HepG2 (cell line): ENCODE measurements around the gene SNX24. TPM values are rescaled to one million over a fixed set of nuclear protein-coding genes. Genes with fewer than 3 reads are reported as not detected.
A peak's percentile ranks its signal among the peaks of the same experiment; 100 is the strongest.

Experiments used
- ATAC-seq: fragments of 200-7000 bp; cut with Tn5 transposase; 3 replicates; pipeline ENCODE4 v1.9.1; 2020; ENCODE audit warnings: mild to moderate bottlenecking, moderate library complexity
- BruUV-seq: library from RNA; stranded (reverse); fragments of 400-500 nt; replicated peaks from 2 replicates; lab custom pipeline; 2021; lab: Mats Ljungman, UMichigan
- CTCF ChIA-PET: fragments of 300-600 bp; formaldehyde crosslinking; extraction: SDS; loops from one replicate; lab custom pipeline; 2021; ENCODE audit warnings: low total read pairs, inconsistent platforms, low intra/inter-chr PET ratio; lab: Yijun Ruan, JAX
- POLR2A ChIA-PET: fragments of 350-600 bp; sonication (Branson Sonifier 250); formaldehyde crosslinking; loops from one replicate; lab custom pipeline; 2020; ENCODE audit warnings: antibody characterized with exemption, inconsistent platforms; lab: Yijun Ruan, JAX
- DNase-seq: peaks from one replicate; pipeline ENCODE4 v3.0.0-alpha.2; 2015; ENCODE audit warnings: low spot score
- FAIRE-seq: peaks from 3 replicates; lab custom pipeline; 2011; peaks lifted over from hg19 to GRCh38; lab: Jason Lieb, UNC
- H2AFZ ChIP-seq: one replicate; pipeline ENCODE4 v1.6.1; 2011; ENCODE audit warnings: low read length, inconsistent platforms
- H3K27ac ChIP-seq: fragments of 300-600 bp; 3 replicates; pipeline ENCODE4 v1.8.0; 2011; ENCODE audit warnings: mixed run types, mild to moderate bottlenecking, mixed read lengths, low read length, inconsistent platforms; ENCODE audit not compliant: insufficient read depth; ENCODE audit errors: extremely low read length
- H3K27me3 ChIP-seq, 2 experiments: fragments of 200-600 bp in 1 of 2; 2 replicates in 1 of 2; 3 replicates in 1 of 2; pipeline versions ENCODE4 v1.6.0 to v1.8.0; 2011; ENCODE audit warnings: low read length in 2 of 2, mild to moderate bottlenecking in 2 of 2, moderate library complexity in 2 of 2, inconsistent platforms in 1 of 2; ENCODE audit not compliant: insufficient read depth in 2 of 2, control insufficient read depth in 1 of 2
- H3K36me3 ChIP-seq, 2 experiments: fragments of 200-600 bp in 1 of 2; replicated peaks in 1 of 2; 2 replicates in 1 of 2; 3 replicates in 1 of 2; pipeline versions ENCODE4 v1.5.1 to v1.8.0; 2011; ENCODE audit warnings: low read length in 2 of 2, inconsistent platforms in 1 of 2; ENCODE audit not compliant: insufficient read depth in 2 of 2, control insufficient read depth in 1 of 2
- H3K4me1 ChIP-seq: 2 replicates; pipeline ENCODE4 v1.5.1; 2012; ENCODE audit warnings: low read length, inconsistent platforms; ENCODE audit not compliant: insufficient read depth
- H3K4me2 ChIP-seq: 2 replicates; pipeline ENCODE4 v1.6.0; 2011; ENCODE audit warnings: low read depth, low read length, inconsistent platforms
- H3K4me3 ChIP-seq, 3 experiments: fragments of 200-600 bp in 1 of 3; sonication (generic), shearing (Covaris generic) in 1 of 3; replicated peaks in 1 of 3; 2 replicates each; pipeline ENCODE4 v1.5.1; 2011 to 2016; ENCODE audit warnings: low read length in 3 of 3, inconsistent platforms in 2 of 3, low read depth in 2 of 3, mild to moderate bottlenecking in 2 of 3, control low read depth in 1 of 3, mixed read lengths in 1 of 3; ENCODE audit not compliant: insufficient read depth in 1 of 3
- H3K79me2 ChIP-seq: one replicate; pipeline ENCODE4 v1.6.1; 2011; ENCODE audit warnings: low read length, inconsistent platforms; ENCODE audit not compliant: insufficient read depth
- H3K9ac ChIP-seq: 2 replicates; pipeline ENCODE4 v1.6.0; 2011; ENCODE audit warnings: mild to moderate bottlenecking, low read depth, low read length, inconsistent platforms; ENCODE audit not compliant: insufficient read depth
- H3K9me3 ChIP-seq: 2 replicates; pipeline ENCODE4 v1.5.1; 2012; ENCODE audit warnings: mild to moderate bottlenecking, low read length
- H4K20me1 ChIP-seq: 2 replicates; pipeline ENCODE4 v1.6.0; 2011; ENCODE audit warnings: inconsistent platforms, mild to moderate bottlenecking, low read length, moderate library complexity; ENCODE audit not compliant: insufficient read depth
- BRF2 ChIP-seq: sonication (generic); formaldehyde crosslinking; IDR thresholded peaks from 2 replicates; pipeline ENCODE4 v1.8.1; 2022; ENCODE audit warnings: mild to moderate bottlenecking, missing genetic modification reagents
- FOSL2 ChIP-seq: sonication (generic); formaldehyde crosslinking; IDR thresholded peaks from 2 replicates; pipeline ENCODE4 v1.4.0; 2020; ENCODE audit warnings: missing genetic modification reagents
- HNF1A ChIP-seq, 2 experiments: sonication (generic) in 1 of 2; formaldehyde crosslinking in 1 of 2; IDR thresholded peaks; 2 replicates each; pipeline versions ENCODE4 v1.4.0 to v1.6.1; 2016 to 2020; ENCODE audit warnings: borderline replicate concordance in 1 of 2, low read depth in 1 of 2, mild to moderate bottlenecking in 1 of 2, missing genetic modification reagents in 1 of 2
- NFE2 ChIP-seq: sonication (generic); formaldehyde crosslinking; IDR thresholded peaks from 2 replicates; pipeline ENCODE4 v1.4.0; 2020; ENCODE audit warnings: missing genetic modification reagents
- NKX3-1 ChIP-seq: sonication (generic); formaldehyde crosslinking; IDR thresholded peaks from 2 replicates; pipeline ENCODE4 v1.5.0; 2020; ENCODE audit warnings: missing genetic modification reagents
- RFX5 ChIP-seq: IDR thresholded peaks from 2 replicates; pipeline ENCODE4 v1.6.1; 2011; ENCODE audit warnings: low read depth, low read length, improper control_type of control experiment
- SP2 ChIP-seq: sonication (generic); formaldehyde crosslinking; IDR thresholded peaks from 2 replicates; pipeline ENCODE4 v1.5.1; 2020; ENCODE audit warnings: mild to moderate bottlenecking, missing genetic modification reagents
- ZBTB25 ChIP-seq: IDR thresholded peaks from 2 replicates; pipeline ENCODE4 v1.6.1; 2018; ENCODE audit warnings: missing genetic modification reagents
- ZC3H4 ChIP-seq: sonication (generic); formaldehyde crosslinking; IDR thresholded peaks from 2 replicates; pipeline ENCODE4 v1.4.0; 2020; ENCODE audit warnings: missing genetic modification reagents, borderline replicate concordance
- ZNF607 ChIP-seq: sonication (generic); formaldehyde crosslinking; IDR thresholded peaks from 2 replicates; pipeline ENCODE4 v1.5.1; 2020; ENCODE audit warnings: missing genetic modification reagents, mild to moderate bottlenecking, borderline replicate concordance
- ZNF777 ChIP-seq: sonication (generic); formaldehyde crosslinking; IDR thresholded peaks from 2 replicates; pipeline ENCODE4 v1.4.0; 2020; ENCODE audit warnings: missing genetic modification reagents
- ZSCAN5A ChIP-seq: sonication (generic); formaldehyde crosslinking; IDR thresholded peaks from 2 replicates; pipeline ENCODE4 v1.8.0; 2022; ENCODE audit warnings: mild to moderate bottlenecking, missing genetic modification reagents, borderline replicate concordance
- WGBS: methylation state at CpG from one replicate; pipeline ENCODE4 v1.1.6; 2017; ENCODE audit warnings: low lambda C conversion rate; 5-methylcytosine and 5-hydroxymethylcytosine counted together
- in situ Hi-C: cut with HindIII; loops from 2 replicates; pipeline ENCODE4 v1.10.0; 2017; ENCODE audit warnings: low pct_unique_long_range_greater_than_20kb; ENCODE audit not compliant: extremely low pct_ligation_motif_present
- intact Hi-C: fragments of 100-400 bp; cut with micrococcal nuclease; formaldehyde crosslinking; loops from one replicate; pipeline ENCODE4 v1.10.0; 2022; ENCODE audit not compliant: unreplicated experiment
- polyA plus RNA-seq, 8 experiments: library from polyadenylated mRNA; depleted of rRNA in 3 of 8; stranded (reverse) in 7 of 8; unstranded in 1 of 8; fragments of >200 nt; fragmentation: Illumina TruSeq in 4 of 8; extraction: Trizol in 4 of 8; gene quantifications; 2 replicates each; pipeline versions ENCODE4 v1.2.1 to v1.2.3, GENCODE V29; 2011 to 2016; ENCODE audit warnings: low read depth in 4 of 8, missing spikeins in 1 of 8, mixed read lengths in 1 of 8; ENCODE audit not compliant: insufficient read depth in 1 of 8
- total RNA-seq, 5 experiments: library from RNA; depleted of rRNA; stranded (reverse); fragments of >200 nt; fragmentation: Illumina TruSeq; extraction: Trizol; gene quantifications; 2 replicates each; pipeline ENCODE4 v1.2.3, GENCODE V29; 2016; ENCODE audit warnings: low read depth in 1 of 5
- TF ChIP-seq, protein P1 (sequence below): IDR thresholded peaks from 2 replicates; pipeline ENCODE4 v1.6.1; 2016; ENCODE audit warnings: missing genetic modification reagents, missing compliant biosample characterization

Gene SNX24
- total and polyA plus RNA-seq, 2 of the 13 experiments (the other 11 are each of a cell fraction or from before 2014, with no cell fraction given) = 7.2 to 23.7 TPM

DNA sequence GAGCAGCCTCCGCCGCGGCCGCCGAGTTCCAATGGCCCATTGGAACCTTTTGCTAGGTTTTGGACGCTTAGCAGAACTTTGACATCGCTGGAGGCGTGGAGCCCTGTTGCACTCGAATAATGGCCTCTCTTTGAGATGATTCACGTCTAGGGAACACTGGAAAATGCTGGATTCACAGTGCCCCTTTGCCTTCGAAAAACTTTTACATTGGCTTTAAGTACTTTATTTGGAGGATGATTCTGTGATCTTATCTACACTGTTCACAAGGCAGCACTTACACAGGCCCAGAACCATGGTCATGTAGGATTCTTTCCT is 191.6 kb downstream of the SNX24 start:
- Histone ChIP-seq H3K9ac (0 out of 2 replicates have a peak overlapping the region, but pooled peaks have one; percentile 31), H3K4me2 (peak overlapping the region; percentile 74), H2AFZ (no peak overlapping the region), H3K4me3 (peak overlapping the region; percentile 69 to 77 (median 73); a peak in 5 of 6 replicates), H3K79me2 (no peaks in the 10 kb centered on the region), H3K36me3 (no peaks in the 10 kb centered on the region), H4K20me1 (no peaks in the 10 kb centered on the region), H3K4me1 (peaks cover 21% of the 10 kb centered on the region), H3K27me3 (no peaks in the 10 kb centered on the region), H3K27ac (no peak overlapping the region), H3K9me3 (no peaks in the 10 kb centered on the region)
- POLR2A ChIA-PET = interaction anchor here (1.7 kb wide), 1 partner anchor 189 kb away, joined by 5 read pairs; no protein-coding TSS in a partner anchor
- intact Hi-C loops = loop anchor here (2.0 to 5.0 kb wide), 3 partner anchors 190 to 520 kb away; partner anchors contain the start of genes SNX2 and SNX24
- ATAC-seq (no peak), DNase-seq (no peak), FAIRE-seq (no peak)
- 2% methylated on average over 6 of the region's 11 CpGs for WGBS
- CTCF ChIA-PET = no interaction called here
- in situ Hi-C loops = no loop called here
- BruUV-seq = TSS peak; percentile 57
- TF ChIP-seq, protein P1, sequence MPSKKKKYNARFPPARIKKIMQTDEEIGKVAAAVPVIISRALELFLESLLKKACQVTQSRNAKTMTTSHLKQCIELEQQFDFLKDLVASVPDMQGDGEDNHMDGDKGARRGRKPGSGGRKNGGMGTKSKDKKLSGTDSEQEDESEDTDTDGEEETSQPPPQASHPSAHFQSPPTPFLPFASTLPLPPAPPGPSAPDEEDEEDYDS (CRISPR knock-in tag) = no peak
- TF ChIP-seq SP2 = no peak
- TF ChIP-seq RFX5 = no peak
- no peak for TF ChIP-seq ZBTB25 (CRISPR knock-in tag)
- TF ChIP-seq FOSL2 (CRISPR knock-in tag) = 0 out of 2 replicates have a peak, but pooled peaks have one; percentile 7
- peak; percentile 25; the same call in 1 of the 2 replicates for TF ChIP-seq ZSCAN5A
- no peak for TF ChIP-seq HNF1A (IDR thresholded peaks at IDR 0.05; ENCODE audit: low read depth)
- TF ChIP-seq HNF1A (CRISPR knock-in tag; IDR thresholded peaks at IDR 0.05; ENCODE audit: borderline replicate concordance) = no peak
- TF ChIP-seq NKX3-1 (CRISPR knock-in tag) = 0 out of 2 replicates have a peak, but pooled peaks have one; percentile 4
- TF ChIP-seq BRF2 = no peak
- TF ChIP-seq NFE2 (CRISPR knock-in tag) = no peak
- peak; percentile 77; the same call in 1 of the 2 replicates for TF ChIP-seq ZNF777 (CRISPR knock-in tag)
- TF ChIP-seq ZC3H4 (CRISPR knock-in tag) = no peak
- 0 out of 2 replicates have a peak, but pooled peaks have one; percentile 4 for TF ChIP-seq ZNF607 (CRISPR knock-in tag)
